ENCODE data around the gene BPNT1.
"Not testable (repeated sequence)": the region's sequence is repeated elsewhere in the genome, so short reads cannot be mapped to it uniquely, and the experiment has no call there.

The BPNT1 gene

DNA sequence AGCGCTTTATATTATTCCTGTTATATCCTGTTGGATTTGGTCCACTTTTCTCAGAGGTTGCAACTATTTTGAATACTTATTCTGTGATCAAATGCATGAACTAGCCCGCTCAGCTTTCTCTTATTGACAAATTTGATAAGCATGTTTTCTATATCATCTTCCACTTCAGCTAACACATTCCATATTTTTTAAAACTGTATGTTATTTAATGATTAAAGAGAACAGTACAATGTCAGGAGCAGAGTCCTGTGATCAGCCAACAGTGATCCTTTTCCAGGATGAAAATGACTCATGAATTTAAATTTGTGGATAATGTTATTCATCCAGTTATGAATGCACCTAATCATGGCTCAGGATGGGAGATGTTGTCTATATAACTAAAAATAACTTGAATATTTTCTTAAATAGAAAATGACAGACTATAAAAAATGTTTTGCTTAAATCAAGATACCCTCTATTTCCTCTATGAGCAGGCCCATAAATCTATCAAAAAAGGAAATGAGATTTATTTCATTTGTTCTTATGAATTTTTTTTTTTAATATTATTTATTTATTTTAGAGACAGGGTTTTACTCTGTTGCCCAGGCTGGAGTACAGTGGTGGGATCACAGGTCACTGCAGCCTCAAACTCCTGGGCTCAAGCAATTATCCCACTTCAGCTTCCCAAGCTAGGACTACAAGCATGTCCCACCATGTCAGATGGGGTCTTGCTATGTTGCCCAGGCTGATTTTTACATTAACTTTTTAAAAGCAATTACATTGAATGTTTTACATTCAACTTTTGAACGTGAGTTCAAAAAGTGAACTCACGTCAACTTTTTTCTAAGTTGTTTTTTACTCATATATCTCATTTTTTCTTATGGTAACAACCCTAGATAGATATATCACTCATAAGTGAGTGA is 12.5 kb downstream of the BPNT1 start:
- no peak for DNase-seq

GRCh38 chr1:220067269-220068204 is 22.1 kb downstream of the BPNT1 start:
- DNase-seq: no peak

GRCh38 chr1:220062629-220063028 is 27.0 kb downstream of the BPNT1 start:
- DNase-seq: no peak

DNA sequence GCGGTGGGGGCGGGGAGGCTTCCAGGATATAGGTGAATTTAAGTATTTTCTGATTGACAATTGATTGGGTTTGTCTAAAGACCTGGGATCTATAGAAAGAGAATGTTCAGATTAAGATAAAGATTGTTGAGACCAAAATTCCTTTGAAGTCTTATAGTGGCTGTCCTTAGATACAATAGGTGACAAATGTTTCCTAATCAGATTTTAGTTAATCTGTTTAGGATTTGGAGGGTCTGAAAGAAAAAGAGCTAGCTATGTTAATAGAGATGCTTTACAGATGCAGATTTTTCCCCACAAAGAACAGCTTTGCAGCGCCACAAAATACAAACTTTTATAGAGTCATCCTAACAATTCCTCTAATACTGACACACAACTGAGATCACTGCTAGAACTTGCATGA is 28.7 kb downstream of the BPNT1 start:
- no peak for DNase-seq

DNA sequence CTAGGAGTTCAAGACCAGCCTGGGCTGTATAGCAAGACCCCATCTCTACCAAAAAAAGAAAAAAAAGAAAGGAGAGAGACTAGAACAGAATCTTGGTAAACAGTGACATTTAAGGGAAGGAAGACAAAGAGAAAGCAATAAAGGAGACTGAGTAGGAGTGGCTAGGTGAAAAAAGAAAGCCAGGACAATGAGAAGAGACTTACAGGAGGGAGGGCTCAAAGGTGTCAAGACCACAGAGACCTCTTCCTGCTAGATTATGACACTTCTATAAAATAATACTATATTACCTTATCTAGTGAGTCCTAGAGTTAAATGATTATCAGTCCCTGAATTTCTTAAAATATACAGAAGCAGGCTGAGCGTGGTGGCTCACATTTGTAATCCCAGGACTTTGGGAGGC is 33.2 kb downstream of the BPNT1 start:
- no peak for DNase-seq

- DNase-seq: peak; percentile 94
These were observed 43.3 kb downstream of the BPNT1 start, which contains the start of gene EPRS1 for GRCh38 chr1:220046052-220046930. Gene EPRS1, minus strand, starts transcription at chr1:220046505. Its CDS starts 117 bp downstream, at chr1:220046388.

- DNase-seq: peak; percentile 15
These were observed 44.1 kb downstream of the BPNT1 start for GRCh38 chr1:220045356-220046051.

GRCh38 chr1:220044678-220045355 is 44.8 kb downstream of the BPNT1 start:
- no peak for DNase-seq

- DNase-seq: no peak
These were observed 45.9 kb downstream of the BPNT1 start for GRCh38 chr1:220043646-220044045.

- DNase-seq: no peak
These were observed 49.5 kb downstream of the BPNT1 start for GRCh38 chr1:220040028-220040596.

DNA sequence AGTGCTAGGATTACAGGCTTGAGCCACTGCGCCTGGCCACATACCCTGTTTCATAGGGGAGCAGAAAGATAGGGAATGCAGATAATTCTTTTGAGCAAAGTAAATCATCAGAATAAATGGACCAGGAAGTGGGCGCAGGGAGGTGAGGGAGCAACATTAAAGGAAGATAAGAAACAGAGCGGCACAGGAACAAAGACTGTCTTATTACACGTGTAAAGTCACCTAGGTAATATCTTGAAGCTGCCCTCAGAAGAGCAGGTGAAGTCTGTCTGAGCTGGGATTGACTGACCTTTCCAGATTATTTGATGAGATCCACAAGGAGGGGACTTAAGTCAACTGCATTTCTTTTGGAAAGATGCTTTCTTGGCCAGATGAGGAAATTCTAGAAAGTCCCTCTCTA is 50.9 kb downstream of the BPNT1 start:
- DNase-seq: no peak

DNA sequence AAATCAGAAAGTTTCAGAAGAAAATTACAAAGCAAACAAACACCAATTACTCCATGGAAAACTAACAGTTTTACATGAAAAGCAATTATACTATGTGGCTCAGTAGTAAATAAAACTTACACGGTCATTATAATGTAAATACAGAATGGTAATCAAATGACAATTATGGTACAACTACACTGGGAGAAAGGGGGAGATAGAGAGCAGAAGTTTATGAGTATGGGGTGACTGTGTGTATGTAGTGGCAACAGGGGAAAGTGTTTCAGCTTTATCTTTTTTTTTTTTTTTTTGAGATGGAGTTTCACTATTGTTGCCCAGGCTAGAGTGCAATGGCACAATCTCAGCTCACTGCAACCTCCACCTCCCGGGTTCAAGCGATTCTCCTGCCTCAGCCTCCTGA is 51.8 kb downstream of the BPNT1 start:
- DNase-seq: not testable (repeated sequence)

- no peak for DNase-seq
These were observed 56.7 kb downstream of the BPNT1 start for GRCh38 chr1:220032911-220033310.

GRCh38 chr1:220031287-220031686 is 58.3 kb downstream of the BPNT1 start:
- DNase-seq: no peak

GRCh38 chr1:220028346-220028895 is 61.2 kb downstream of the BPNT1 start:
- no peak for DNase-seq

DNA sequence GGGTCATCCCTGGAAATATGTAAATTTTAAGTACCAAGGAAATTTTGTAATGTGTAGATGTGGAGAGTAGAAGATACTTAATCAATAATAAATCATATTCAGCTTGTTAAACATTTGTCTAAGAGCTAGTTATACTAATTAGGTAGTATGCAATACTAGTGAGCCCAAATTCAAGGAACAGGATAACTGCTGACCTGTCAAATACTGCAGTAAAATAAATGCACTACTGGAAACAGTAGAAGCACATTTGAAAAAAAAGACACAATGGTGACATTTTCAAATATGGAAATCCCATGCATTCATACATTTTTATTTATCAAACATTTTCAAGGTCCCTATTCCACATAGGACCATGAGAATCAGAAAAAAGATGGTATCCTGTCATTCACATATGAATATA is 70.5 kb downstream of the BPNT1 start:
- no peak for DNase-seq

DNA sequence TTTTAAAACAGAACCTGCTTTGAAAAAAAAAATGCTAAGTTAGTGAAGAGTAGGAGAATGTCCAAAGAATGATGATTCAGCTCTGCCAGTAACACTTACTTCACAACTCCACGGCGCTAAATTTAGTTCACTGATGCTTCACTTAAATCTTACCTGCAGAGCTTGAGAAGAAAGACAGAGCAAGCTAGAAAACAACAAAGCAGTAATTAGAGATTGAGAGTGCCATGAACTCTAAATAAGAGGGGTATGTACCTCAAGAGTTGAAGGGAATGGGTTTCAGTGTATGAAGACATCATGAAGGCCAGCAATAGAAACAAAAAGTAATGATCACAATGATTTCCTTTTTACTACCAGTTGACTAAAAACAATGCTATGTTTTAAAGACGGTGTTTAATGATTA is 76.1 kb downstream of the BPNT1 start:
- no peak for DNase-seq

DNA sequence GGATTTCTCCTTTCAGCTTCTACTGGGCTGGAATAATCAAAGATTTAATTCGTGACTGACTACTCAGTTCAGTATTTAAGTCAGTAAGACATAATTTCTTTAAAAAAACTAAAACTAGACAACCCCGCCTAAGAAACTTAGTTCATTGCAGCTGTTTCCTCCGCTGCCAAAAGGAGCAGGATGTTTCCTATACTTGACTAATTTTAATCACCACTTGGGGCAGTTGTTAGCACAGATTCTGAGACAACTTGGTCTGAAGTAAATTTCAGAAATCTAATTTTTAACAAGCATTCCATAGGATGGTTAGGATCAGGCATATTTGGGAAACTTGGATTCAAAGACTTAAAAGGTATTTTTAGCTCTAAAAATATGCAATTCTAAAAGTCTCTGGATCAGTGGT is 77.3 kb downstream of the BPNT1 start:
- no peak for DNase-seq

- DNase-seq: no peak
These were observed 78.0 kb downstream of the BPNT1 start for GRCh38 chr1:220011620-220012019.

All from stimulated activated CD4-positive, alpha-beta T cell treated with anti-CD3 and anti-CD28 coated beads, Interleukin-4, amount 100 ng/mL, for 24 hours (primary cell).